ENCODE data around the gene PTF1A. TPM values are rescaled to one million over a fixed set of nuclear protein-coding genes. Genes with fewer than 3 reads are reported as not detected.
A peak's percentile ranks its signal among the peaks of the same experiment; 100 is the strongest.

The PTF1A gene
- total and polyA plus RNA-seq, 2 of the 4 experiments (the other 2 are of a cell fraction), result not detected

- Histone ChIP-seq H3K9me1 (ENCODE audit: insufficient read depth, low read length) (no peaks in the 10 kb centered on the region), H4K91ac (ENCODE audit: insufficient read depth, low read depth, low read length) (no peak overlapping the region), H3K79me1 (ENCODE audit: low read depth in 1 of 2, low read length in 2 of 2) (no peaks in the 10 kb centered on the region), H3K27me3 (ENCODE audit: control insufficient read depth, insufficient read depth, low read length) (no peaks in the 10 kb centered on the region), H3K9me3 (ENCODE audit: control insufficient read depth, insufficient read depth, low read length) (no peaks in the 10 kb centered on the region), H3K4me1 (ENCODE audit: control insufficient read depth, insufficient read depth, low read length) (no peaks in the 10 kb centered on the region), H2AK5ac (ENCODE audit: low read depth, low read length) (no peak overlapping the region), H3K14ac (replicated peaks; ENCODE audit: low read depth, low read length) (no peak overlapping the region), H4K20me1 (ENCODE audit: insufficient read depth, low read length) (no peaks in the 10 kb centered on the region), H4K8ac (ENCODE audit: low read depth in 2 of 2, low read length in 2 of 2) (no peak overlapping the region), H3K4me3 (ENCODE audit: insufficient read depth, low read depth, low read length) (no peak overlapping the region), H3K4me2 (ENCODE audit: low read depth, low read length) (no peak overlapping the region), H3K27ac (ENCODE audit: insufficient read depth, low read length) (no peak overlapping the region), H2AK9ac (replicated peaks; ENCODE audit: low read depth, low read length, poor library complexity) (no peak overlapping the region), H2AFZ (replicated peaks; ENCODE audit: low read length, poor library complexity) (no peak overlapping the region), H3K23ac (ENCODE audit: low read depth, low read length) (no peak overlapping the region), H3K9ac (ENCODE audit: low read depth, low read length) (no peak overlapping the region), H2BK20ac (ENCODE audit: low read depth, low read length) (no peak overlapping the region), H2BK120ac (ENCODE audit: low read depth, low read length) (no peak overlapping the region), H2BK15ac (ENCODE audit: low read depth, low read length) (no peak overlapping the region), H3K18ac (ENCODE audit: low read depth, low read length) (no peak overlapping the region), H3K56ac (ENCODE audit: extremely low read depth, insufficient read depth, low read length) (no peak overlapping the region), H3K36me3 (ENCODE audit: control insufficient read depth, insufficient read depth, low read length) (no peaks in the 10 kb centered on the region), H4K5ac (ENCODE audit: low read depth, low read length) (no peak overlapping the region), H2BK5ac (ENCODE audit: low read depth, low read length, poor library complexity, severe bottlenecking) (no peak overlapping the region), H3K4ac (ENCODE audit: low read depth, low read length) (no peak overlapping the region)
- no TSS peak for BruUV-seq (replicated peaks)
- ChIA-PET POLR2A (ENCODE audit: unreplicated experiment) (no interaction called here), CTCF (no interaction called here)
- ATAC-seq (ENCODE audit: low read depth), result no peak
- WGBS, 2 experiments (ENCODE audit: extremely low coverage in 2 of 2, insufficient read length in 1 of 2), result no CpG with 5 or more reads among the region's 1 CpG
- in situ Hi-C loops (cut with MboI; ENCODE audit: low sequenced_read_pairs), result no loop called here
- intact Hi-C loops (cut with micrococcal nuclease), result no loop called here
- TF ChIP-seq CEBPB (IDR thresholded peaks at IDR 0.05; ENCODE audit: low read depth, low read length) (no peak), MAFK (IDR thresholded peaks at IDR 0.05; ENCODE audit: low read depth, low read length) (peak; percentile 10; the same call in 1 of the 2 replicates)
- no peak for DNase-seq
- dilution Hi-C loops (cut with HindIII; ENCODE audit: low sequenced_read_pairs, unreplicated experiment), result no loop called here
Measured at GRCh38 chr10:23230582-23230981, 38.5 kb downstream of the PTF1A start.

Measured in IMR-90 (cell line).